ENCODE data around the gene CYBA. TPM values are rescaled to one million over a fixed set of nuclear protein-coding genes. Genes with fewer than 3 reads are reported as not detected.

CYBA gene
- total RNA-seq (100 to 1,000 TPM in 2 of 6 donors, 10 to 100 TPM in 4; 38.0 to 135 (median 58.8) TPM), polyA plus RNA-seq (10 to 100 TPM; 63.3 to 85.9 TPM)

GRCh38 chr16:88650749-88651275 lies at the start of gene CYBA:
Gene CYBA (minus strand): TSS chr16:88651053. CDS start chr16:88651013, 40 bp downstream.
- TF ChIP-seq CTCF (IDR thresholded peaks at IDR 0.05): no peak
- H3K27me3 ChIP-seq: no peaks in the 10 kb centered on the region
- DNase-seq (peak; percentile 55 to 86 (median 72)), ATAC-seq (peak; percentile 68 to 90 (median 84)), FAIRE-seq (no peak)
- intact Hi-C loops (cut with DNase I): no loop called here
- H3K27ac ChIP-seq: peak within 1 kb of the TSS; percentile 35 to 80 (median 62)
- H3K9me3 ChIP-seq: no peaks in the 10 kb centered on the region
- peaks cover 0 to 9% (median 0%) of the 10 kb centered on the region in 3 donors for H3K4me1 ChIP-seq
- peak within 1 kb of the TSS; percentile 49 to 93 (median 70) for H3K4me3 ChIP-seq
- H3K36me3 ChIP-seq: no peaks in the 10 kb centered on the region
- WGBS, 2 donors: 4 to 14% methylated on average over 37 to 41 of the region's 41 CpGs

- TF ChIP-seq CTCF (IDR thresholded peaks at IDR 0.05): no peak
- ATAC-seq (no peak), DNase-seq (no peak), FAIRE-seq (no peak)
- WGBS, 2 donors: 85 to 88% methylated on average over 14 of the region's 14 CpGs
- Histone ChIP-seq H3K36me3 (peaks cover 0 to 12% (median 4%) of the 10 kb centered on the region in 3 donors), H3K4me3 (no peak overlapping the region), H3K4me1 (peaks cover 0 to 6% (median 4%) of the 10 kb centered on the region in 3 donors), H3K27me3 (no peaks in the 10 kb centered on the region), H3K27ac (peak overlapping the region in 2 of 4 donors; percentile 15 to 50), H3K9me3 (no peaks in the 10 kb centered on the region)
- intact Hi-C loops (cut with DNase I): no loop called here
Observed at GRCh38 chr16:88700322-88700635, 49.4 kb upstream of the CYBA start.

GRCh38 chr16:88699180-88699579 lies 48.3 kb upstream of the CYBA start:
- Histone ChIP-seq H3K4me1 (no peaks in the 10 kb centered on the region), H3K9me3 (no peaks in the 10 kb centered on the region), H3K27ac (no peak overlapping the region), H3K36me3 (peaks cover 0 to 12% (median 4%) of the 10 kb centered on the region in 3 donors), H3K27me3 (no peaks in the 10 kb centered on the region), H3K4me3 (no peak overlapping the region)
- TF ChIP-seq CTCF (IDR thresholded peaks at IDR 0.05): no peak
- intact Hi-C loops (cut with DNase I): no loop called here
- no peak for ATAC-seq
- DNase-seq: no peak
- 92 to 96% methylated on average over 16 of the region's 16 CpGs for WGBS, 2 donors
- no peak for FAIRE-seq

- H3K4me1 ChIP-seq: no peaks in the 10 kb centered on the region
Observed at GRCh38 chr16:88698646-88699045, 47.8 kb upstream of the CYBA start.

More at GRCh38 chr16:88698646-88699045, 47.8 kb upstream of the CYBA start:
- TF ChIP-seq CTCF (IDR thresholded peaks at IDR 0.05): no peak
- H3K9me3 ChIP-seq: no peaks in the 10 kb centered on the region
- 95 to 96% methylated on average over 19 to 25 of the region's 25 CpGs for WGBS, 2 donors
- no peak overlapping the region for H3K4me3 ChIP-seq
- DNase-seq (peak in 1 of 6 donors; percentile 74), FAIRE-seq (no peak), ATAC-seq (no peak)
- H3K36me3 ChIP-seq: peaks cover 0 to 12% (median 4%) of the 10 kb centered on the region in 3 donors
- no peaks in the 10 kb centered on the region for H3K27me3 ChIP-seq
- H3K27ac ChIP-seq: no peak overlapping the region
- intact Hi-C loops (cut with DNase I): no loop called here

Data from pancreas (tissue), 10 donors.